K562 (cell line): ENCODE results near the gene PGR. TPM values are rescaled to one million over a fixed set of nuclear protein-coding genes. Genes with fewer than 3 reads are reported as not detected.

Source experiments
- ATAC-seq: fragments of 200-7000 bp; cut with Tn5 transposase; 3 replicates; pipeline ENCODE4 v1.9.1; 2020; ENCODE audit warnings: moderate library complexity
- BruUV-seq: library from RNA; stranded (reverse); fragments of 400-500 nt; replicated peaks from 2 replicates; lab custom pipeline; 2021; lab: Mats Ljungman, UMichigan
- CTCF ChIA-PET: fragments of 300-600 bp; formaldehyde crosslinking; extraction: SDS; loops from one replicate; lab custom pipeline; 2021; ENCODE audit warnings: low intra/inter-chr PET ratio; lab: Yijun Ruan, JAX
- POLR2A ChIA-PET: fragments of 300-600, 350-650 bp; sonication (Branson Sonifier 250); formaldehyde crosslinking; extraction: SDS; loops from one replicate; lab custom pipeline; 2021; ENCODE audit warnings: antibody characterized with exemption, inconsistent platforms; lab: Yijun Ruan, JAX
- DNase-seq, 4 experiments: peaks; one replicate each; pipeline versions ENCODE4 v3.0.0 to v3.0.0-alpha.2; 2011 to 2018; ENCODE audit warnings: low spot score in 3 of 4, mixed read lengths in 3 of 4; ENCODE audit errors: extremely low read depth in 1 of 4
- FAIRE-seq: peaks from 2 replicates; lab custom pipeline; 2011; peaks lifted over from hg19 to GRCh38; lab: Jason Lieb, UNC
- H2AFZ ChIP-seq: 2 replicates; pipeline ENCODE4 v1.6.0; 2011; ENCODE audit warnings: low read depth, low read length, control low read depth, inconsistent platforms
- H3K27ac ChIP-seq: fragments of 200-600 bp; 3 replicates; pipeline ENCODE4 v1.8.0; 2011; ENCODE audit warnings: low read depth, mild to moderate bottlenecking, control low read depth, inconsistent platforms, low read length, moderate library complexity, mixed read lengths; ENCODE audit errors: extremely low read depth
- H3K27me3 ChIP-seq, 2 experiments: fragments of 300-600 bp in 1 of 2; 2 replicates in 1 of 2; 3 replicates in 1 of 2; pipeline versions ENCODE4 v1.6.0 to v1.8.0; 2011; ENCODE audit warnings: inconsistent platforms in 2 of 2, low read length in 2 of 2, mild to moderate bottlenecking in 1 of 2, mixed read lengths in 1 of 2, moderate library complexity in 1 of 2; ENCODE audit not compliant: control insufficient read depth in 2 of 2, insufficient read depth in 2 of 2
- H3K36me3 ChIP-seq: fragments of 300-600 bp; 3 replicates; pipeline ENCODE4 v1.8.0; 2011; ENCODE audit warnings: mild to moderate bottlenecking, low read length, inconsistent platforms; ENCODE audit not compliant: control insufficient read depth, insufficient read depth
- H3K4me1 ChIP-seq, 2 experiments: fragments of 200-600 bp in 1 of 2; replicated peaks in 1 of 2; 2 replicates in 1 of 2; 3 replicates in 1 of 2; pipeline versions ENCODE4 v1.5.1 to v1.8.0; 2011; ENCODE audit warnings: inconsistent platforms in 2 of 2, low read length in 2 of 2, mild to moderate bottlenecking in 1 of 2, mixed read lengths in 1 of 2, moderate library complexity in 1 of 2; ENCODE audit not compliant: control insufficient read depth in 2 of 2, insufficient read depth in 2 of 2
- H3K4me2 ChIP-seq: 2 replicates; pipeline ENCODE4 v1.6.1; 2011; ENCODE audit warnings: low read length, control low read depth, inconsistent platforms, mixed read lengths; ENCODE audit not compliant: insufficient read depth
- H3K4me3 ChIP-seq: fragments of 200-600 bp; sonication (generic), shearing (Covaris generic); 2 replicates; pipeline ENCODE4 v1.5.1; 2016; ENCODE audit warnings: control low read depth, inconsistent platforms
- H3K79me2 ChIP-seq: fragments of 200-600 bp; 3 replicates; pipeline ENCODE4 v1.8.0; 2011; ENCODE audit warnings: low read length, inconsistent platforms; ENCODE audit not compliant: control insufficient read depth, insufficient read depth
- H3K9ac ChIP-seq, 2 experiments: 2 replicates each; pipeline versions ENCODE4 v1.6.0 to v1.6.1; 2011; ENCODE audit warnings: low read depth in 2 of 2, low read length in 2 of 2, control low read depth in 1 of 2, inconsistent platforms in 1 of 2, mild to moderate bottlenecking in 1 of 2, mixed read lengths in 1 of 2; ENCODE audit not compliant: insufficient read depth in 1 of 2
- H3K9me1 ChIP-seq: one replicate; pipeline ENCODE4 v1.6.0; 2011; ENCODE audit warnings: inconsistent platforms, mild to moderate bottlenecking, low read length, moderate library complexity; ENCODE audit not compliant: control insufficient read depth, insufficient read depth
- H3K9me3 ChIP-seq: replicated peaks from 2 replicates; pipeline ENCODE4 v1.5.1; 2011; ENCODE audit warnings: low read depth, low read length, inconsistent platforms; ENCODE audit not compliant: control insufficient read depth, insufficient read depth
- H4K20me1 ChIP-seq: replicated peaks from 2 replicates; pipeline ENCODE4 v1.6.1; 2011; ENCODE audit warnings: low read length, inconsistent platforms, mixed read lengths; ENCODE audit not compliant: control insufficient read depth, insufficient read depth
- GABPB2 ChIP-seq: fragments of 250-450 bp; sonication (Bioruptor Pico); conservative IDR thresholded peaks from 2 replicates; pipeline ENCODE4 v1.5.1; 2021; ENCODE audit warnings: mild to moderate bottlenecking
- HDAC3 ChIP-seq: fragments of 450-650 bp; IDR thresholded peaks from 2 replicates; pipeline ENCODE4 v1.6.1; 2018; ENCODE audit warnings: borderline replicate concordance, mild to moderate bottlenecking, moderate library complexity; ENCODE audit not compliant: partially characterized antibody
- KDM2B ChIP-seq: fragments of 250-450 bp; sonication (Bioruptor Pico); IDR thresholded peaks from 2 replicates; pipeline ENCODE4 v1.8.0; 2021; ENCODE audit warnings: mild to moderate bottlenecking, moderate library complexity
- POLR2B ChIP-seq: fragments of 450-650 bp; IDR thresholded peaks from 2 replicates; pipeline ENCODE4 v1.6.1; 2018; ENCODE audit warnings: low read depth; ENCODE audit not compliant: partially characterized antibody
- RBM14 ChIP-seq: fragments of 200-400 bp; formaldehyde crosslinking; IDR thresholded peaks from 2 replicates; pipeline ENCODE4 v1.6.1; 2018; ENCODE audit warnings: low read depth, mild to moderate bottlenecking, low read length, moderate library complexity, borderline replicate concordance; ENCODE audit not compliant: insufficient read depth
- ZFP36 ChIP-seq: fragments of 150-350 bp; IDR thresholded peaks from 2 replicates; pipeline ENCODE4 v1.6.1; 2018; ENCODE audit warnings: low read length, low read depth; ENCODE audit not compliant: partially characterized antibody
- ZNF699 ChIP-seq: fragments of 250-450 bp; sonication (Bioruptor Pico); IDR thresholded peaks from 2 replicates; pipeline ENCODE4 v1.8.0; 2021; ENCODE audit warnings: mild to moderate bottlenecking, moderate library complexity; ENCODE audit not compliant: insufficient replicate concordance
- WGBS: fragments of 100-300 bp; shearing (Covaris generic); methylation state at CpG from one replicate; pipeline ENCODE4 v1.1.6; 2016; ENCODE audit warnings: low coverage, mixed read lengths; ENCODE audit not compliant: insufficient coverage; ENCODE audit errors: missing lambda C conversion rate; 5-methylcytosine and 5-hydroxymethylcytosine counted together
- in situ Hi-C: fragments of 300-500 bp; cut with MboI; formaldehyde crosslinking; loops from 4 replicates; pipeline ENCODE4 v1.15.0; 2018; ENCODE audit warnings: inconsistent platforms, mixed read lengths
- intact Hi-C: fragments of 100-400 bp; cut with micrococcal nuclease; formaldehyde crosslinking; loops from 2 replicates; pipeline ENCODE4 v1.14.2; 2022
- polyA plus RNA-seq, 8 experiments: library from polyadenylated mRNA; depleted of rRNA in 4 of 8; stranded (reverse) in 5 of 8; unstranded in 3 of 8; fragments of >200 nt; fragmentation: Nextera tagmentation in 2 of 8; fragmentation: Illumina TruSeq in 1 of 8; extraction: Ambion mirVana in 2 of 8; extraction: Trizol in 1 of 8; gene quantifications; 2 replicates each; pipeline versions ENCODE4 v1.2.1 to v1.2.3, GENCODE V29; 2011 to 2014; ENCODE audit warnings: inconsistent platforms in 1 of 8, missing spikeins in 1 of 8
- total RNA-seq, 7 experiments: library from RNA; depleted of rRNA in 6 of 7; stranded (reverse); fragments of >200 nt in 6 of 7; fragmentation: Illumina TruSeq in 2 of 7; extraction: Trizol in 2 of 7; gene quantifications; 2 replicates each; pipeline versions ENCODE4 v1.2.1 to v1.2.3, GENCODE V29; 2011 to 2021; ENCODE audit warnings: low replicate concordance in 1 of 7
- TF ChIP-seq, protein P1 (sequence below): IDR thresholded peaks from 2 replicates; pipeline ENCODE4 v1.6.1; 2011; ENCODE audit not compliant: insufficient read length; ENCODE audit errors: extremely low read depth

The PGR gene
- total and polyA plus RNA-seq, 9 of the 15 experiments (the other 6 are each of a cell fraction or from before 2014, with no cell fraction given): 0.43 to 2.4 (median 1.3) TPM

DNA sequence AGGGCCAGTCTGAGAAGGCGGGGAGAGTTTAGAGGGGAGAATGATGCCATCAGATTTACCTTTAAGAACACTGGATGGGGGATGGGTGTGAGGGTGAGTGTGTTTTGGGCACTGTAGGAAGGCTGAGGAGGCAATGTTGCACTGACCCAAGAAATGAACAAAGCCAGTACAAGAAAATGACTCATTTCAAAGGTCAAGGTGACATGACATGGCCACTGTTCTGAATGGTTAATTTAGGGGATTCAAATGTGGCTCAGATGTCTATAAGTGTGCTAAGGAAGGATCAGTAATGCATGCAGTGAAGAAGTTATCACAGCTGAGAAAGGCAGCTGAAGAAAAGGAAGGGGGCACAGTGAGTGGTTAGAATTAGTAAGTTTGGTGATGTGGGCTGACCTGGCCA, 129.9 kb downstream of the PGR start (continued):
- TF ChIP-seq POLR2B: no peak
- no peak for TF ChIP-seq GABPB2 (CRISPR knock-in tag)
- TF ChIP-seq RBM14: no peak

DNA sequence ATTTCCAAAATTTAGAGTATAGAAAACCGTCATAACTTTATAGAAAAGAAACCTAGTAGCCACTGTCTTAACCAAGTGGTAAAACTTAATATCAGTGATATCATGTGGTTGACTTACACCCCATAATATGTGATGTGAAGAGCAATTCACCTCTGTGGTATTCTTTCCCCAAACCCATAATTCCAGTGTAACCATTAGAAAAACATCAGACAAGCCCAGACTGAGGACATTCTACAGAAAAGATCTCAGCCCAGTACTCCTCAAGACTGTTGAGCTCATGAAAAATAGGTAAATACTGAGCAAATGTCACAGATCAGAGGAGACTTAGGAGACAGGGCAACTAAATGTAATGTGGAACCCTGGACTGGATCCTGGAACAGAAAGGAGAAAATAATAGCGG, 134.6 kb downstream of the PGR start:
- H3K9ac ChIP-seq: no peak overlapping the region
- 62% methylated on average over 2 of the region's 2 CpGs for WGBS
- no peaks in the 10 kb centered on the region for H3K36me3 ChIP-seq
- H3K79me2 ChIP-seq: no peaks in the 10 kb centered on the region
- H3K4me3 ChIP-seq: no peak overlapping the region
- POLR2A ChIA-PET: no interaction called here
- no peak for ATAC-seq
- H3K4me2 ChIP-seq: no peak overlapping the region
- intact Hi-C loops: no loop called here
- no peaks in the 10 kb centered on the region for H3K9me3 ChIP-seq
- CTCF ChIA-PET: no interaction called here
- no peak for DNase-seq
- no TSS peak for BruUV-seq
- no peaks in the 10 kb centered on the region for H3K27me3 ChIP-seq
- H2AFZ ChIP-seq: no peak overlapping the region
- in situ Hi-C loops: no loop called here
- FAIRE-seq: no peak
- no peak overlapping the region for H3K27ac ChIP-seq
- H3K9me1 ChIP-seq: no peaks in the 10 kb centered on the region
- TF ChIP-seq ZNF699 (CRISPR knock-in tag): no peak
- TF ChIP-seq HDAC3: no peak
- TF ChIP-seq ZFP36: no peak
- TF ChIP-seq, protein P1, sequence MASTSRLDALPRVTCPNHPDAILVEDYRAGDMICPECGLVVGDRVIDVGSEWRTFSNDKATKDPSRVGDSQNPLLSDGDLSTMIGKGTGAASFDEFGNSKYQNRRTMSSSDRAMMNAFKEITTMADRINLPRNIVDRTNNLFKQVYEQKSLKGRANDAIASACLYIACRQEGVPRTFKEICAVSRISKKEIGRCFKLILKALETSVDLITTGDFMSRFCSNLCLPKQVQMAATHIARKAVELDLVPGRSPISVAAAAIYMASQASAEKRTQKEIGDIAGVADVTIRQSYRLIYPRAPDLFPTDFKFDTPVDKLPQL: no peak
- no peak for TF ChIP-seq KDM2B (CRISPR knock-in tag)
- H3K4me1 ChIP-seq: no peaks in the 10 kb centered on the region
- H4K20me1 ChIP-seq: no peaks in the 10 kb centered on the region
